Natural killer cell (primary cell): ENCODE measurements around the gene NID1. TPM values are rescaled to one million over a fixed set of nuclear protein-coding genes. Genes with fewer than 3 reads are reported as not detected.

ENCODE experiments used
- ATAC-seq, 3 donors: fragments of 150-1000 bp in 2 of 3; fragments of 200-7000 bp in 1 of 3; cut with Tn5 transposase; 1 replicate in 1 of 3; 2 replicates in 2 of 3; pipeline ENCODE4 v1.10.0; 2021; ENCODE audit warnings: mild to moderate bottlenecking in 2 of 3, moderate library complexity in 2 of 3
- DNase-seq, 2 donors: peaks; one replicate each; pipeline versions ENCODE4 v3.0.0 to v3.0.0-alpha.2; 2013 to 2021; ENCODE audit warnings: mixed read lengths in 1 of 2
- H3K27ac ChIP-seq: one replicate; pipeline ENCODE4 v1.5.1; 2013; ENCODE audit warnings: mild to moderate bottlenecking, low read length
- H3K27me3 ChIP-seq: one replicate; pipeline ENCODE4 v1.6.1; 2013; ENCODE audit warnings: low read length; ENCODE audit not compliant: control insufficient read depth, insufficient read depth
- H3K36me3 ChIP-seq: one replicate; pipeline ENCODE4 v1.6.1; 2013; ENCODE audit warnings: low read length; ENCODE audit not compliant: control insufficient read depth, insufficient read depth
- H3K4me1 ChIP-seq: one replicate; pipeline ENCODE4 v1.6.1; 2013; ENCODE audit warnings: low read length; ENCODE audit not compliant: control insufficient read depth, insufficient read depth
- H3K4me3 ChIP-seq: one replicate; pipeline ENCODE4 v1.5.1; 2013; ENCODE audit warnings: low read length
- H3K9me3 ChIP-seq: one replicate; pipeline ENCODE4 v1.6.1; 2013; ENCODE audit warnings: low read length; ENCODE audit not compliant: control insufficient read depth, insufficient read depth
- H3K27ac Mint-ChIP-seq, 2 donors: one replicate each; pipeline ENCODE4 v1.8.0; 2022; ENCODE audit warnings: mild to moderate bottlenecking in 2 of 2, mixed read lengths in 2 of 2, moderate library complexity in 1 of 2
- H3K27me3 Mint-ChIP-seq, 2 donors: one replicate each; pipeline ENCODE4 v1.8.0; 2022; ENCODE audit warnings: low read depth in 2 of 2, mixed read lengths in 2 of 2
- H3K36me3 Mint-ChIP-seq: one replicate; pipeline ENCODE4 v1.8.0; 2022; ENCODE audit warnings: mixed read lengths
- H3K4me1 Mint-ChIP-seq, 2 donors: one replicate each; pipeline ENCODE4 v1.8.0; 2022; ENCODE audit warnings: mixed read lengths in 2 of 2
- H3K4me3 Mint-ChIP-seq: one replicate; pipeline ENCODE4 v1.8.0; 2022; ENCODE audit warnings: mild to moderate bottlenecking, moderate library complexity, mixed read lengths
- H3K9me3 Mint-ChIP-seq, 2 donors: one replicate each; pipeline ENCODE4 v1.8.0; 2022; ENCODE audit warnings: mixed read lengths in 2 of 2
- CTCF ChIP-seq: fragments of 200-600 bp; IDR thresholded peaks from one replicate; pipeline ENCODE4 v1.8.0; 2022; ENCODE audit warnings: antibody characterized with exemption
- WGBS: methylation state at CpG from one replicate; pipeline ENCODE4 v1.1.7; 2013; ENCODE audit warnings: missing lambda C conversion rate; ENCODE audit not compliant: insufficient coverage; 5-methylcytosine and 5-hydroxymethylcytosine counted together
- intact Hi-C: fragments of 100-400 bp; cut with micrococcal nuclease; formaldehyde crosslinking; loops from one replicate; pipeline ENCODE4 v1.14.2; 2022
- total RNA-seq, 4 donors: library from RNA; stranded (reverse); fragments of 120-200 nt in 1 of 4; gene quantifications; one replicate each; pipeline versions ENCODE4 v1.2.3 to v1.2.4, GENCODE V29; 2013 to 2022

Gene NID1
- total RNA-seq, 3 donors from 2014 or later (not counting 1 experiment from before 2014, with no cell fraction given), result 0.32 to 0.92 (median 0.85) TPM

GRCh38 chr1:236089046-236089773, 24.3 kb upstream of the NID1 start:
- Mint-ChIP-seq H3K27ac (no peak overlapping the region), H3K36me3 (no peaks in the 10 kb centered on the region), H3K27me3 (peaks cover 7 to 8% of the 10 kb centered on the region in 2 donors), H3K4me1 (no peaks in the 10 kb centered on the region), H3K4me3 (no peak overlapping the region), H3K9me3 (no peaks in the 10 kb centered on the region)
- H3K9me3 ChIP-seq, result no peaks in the 10 kb centered on the region
- no peak overlapping the region for H3K27ac ChIP-seq
- no peak for ATAC-seq
- DNase-seq, result no peak
- no peaks in the 10 kb centered on the region for H3K27me3 ChIP-seq
- no peaks in the 10 kb centered on the region for H3K36me3 ChIP-seq
- intact Hi-C loops, result no loop called here
- WGBS, result 91% methylated on average over 12 of the region's 12 CpGs
- no peaks in the 10 kb centered on the region for H3K4me1 ChIP-seq
- no peak overlapping the region for H3K4me3 ChIP-seq
- TF ChIP-seq CTCF, result no peak

GRCh38 chr1:236086537-236086936, 21.6 kb upstream of the NID1 start:
- intact Hi-C loops, result no loop called here
- DNase-seq (no peak), ATAC-seq (no peak)
- Mint-ChIP-seq H3K27me3 (peaks cover 0 to 2% of the 10 kb centered on the region in 2 donors), H3K9me3 (no peaks in the 10 kb centered on the region), H3K4me3 (no peak overlapping the region), H3K36me3 (no peaks in the 10 kb centered on the region), H3K27ac (no peak overlapping the region), H3K4me1 (no peaks in the 10 kb centered on the region)
- Histone ChIP-seq H3K4me3 (no peak overlapping the region), H3K36me3 (no peaks in the 10 kb centered on the region), H3K27me3 (no peaks in the 10 kb centered on the region), H3K4me1 (no peaks in the 10 kb centered on the region), H3K9me3 (no peaks in the 10 kb centered on the region), H3K27ac (no peak overlapping the region)
- 78% methylated on average over 6 of the region's 7 CpGs for WGBS
- no peak for TF ChIP-seq CTCF

GRCh38 chr1:236085545-236086159, 20.8 kb upstream of the NID1 start:
- H3K27me3 ChIP-seq, result no peaks in the 10 kb centered on the region
- H3K9me3 ChIP-seq, result no peaks in the 10 kb centered on the region
- no peaks in the 10 kb centered on the region for H3K36me3 ChIP-seq
- no peak for DNase-seq
- H3K27me3 Mint-ChIP-seq, result peaks cover 0 to 2% of the 10 kb centered on the region in 2 donors
- H3K9me3 Mint-ChIP-seq, result no peaks in the 10 kb centered on the region
- no peaks in the 10 kb centered on the region for H3K36me3 Mint-ChIP-seq
- intact Hi-C loops, result no loop called here
- H3K4me3 ChIP-seq, result no peak overlapping the region
- no peak overlapping the region for H3K4me3 Mint-ChIP-seq
- no peak overlapping the region for H3K27ac ChIP-seq
- H3K4me1 Mint-ChIP-seq, result no peaks in the 10 kb centered on the region
- TF ChIP-seq CTCF, result no peak
- 92% methylated on average over 6 of the region's 6 CpGs for WGBS
- no peak overlapping the region for H3K27ac Mint-ChIP-seq
- ATAC-seq, result peak in 1 of 3 donors; percentile 35
- H3K4me1 ChIP-seq, result no peaks in the 10 kb centered on the region
